T-helper 2 cell treated with Interferon-gamma antibody and Interleukin-4, amounts not matched to agents 5 μg/mL and 100 μg/mL, for 36 hours (primary cell): Measurements from ENCODE around the gene ELK1.
"Not testable (repeated sequence)": the region's sequence is repeated elsewhere in the genome, so short reads cannot be mapped to it uniquely, and the experiment has no call there.

Experiments
- DNase-seq: peaks from one replicate; pipeline ENCODE4 v3.0.0; 2021; ENCODE audit warnings: low spot score
- H3K27ac Mint-ChIP-seq: one replicate; pipeline ENCODE4 v1.8.0; 2021; ENCODE audit warnings: mild to moderate bottlenecking, mixed read lengths
- H3K27me3 Mint-ChIP-seq: one replicate; pipeline ENCODE4 v1.8.0; 2021; ENCODE audit warnings: low read depth, mixed read lengths
- H3K36me3 Mint-ChIP-seq: one replicate; pipeline ENCODE4 v1.8.0; 2021; ENCODE audit warnings: low read depth, mixed read lengths
- H3K4me1 Mint-ChIP-seq: one replicate; pipeline ENCODE4 v1.8.0; 2021; ENCODE audit warnings: low read depth, mixed read lengths
- H3K4me3 Mint-ChIP-seq: one replicate; pipeline ENCODE4 v1.8.0; 2022; ENCODE audit warnings: mild to moderate bottlenecking, moderate library complexity, mixed read lengths
- H3K9me3 Mint-ChIP-seq: one replicate; pipeline ENCODE4 v1.8.0; 2021; ENCODE audit warnings: mixed read lengths

ELK1 gene

GRCh38 chrX:47650164-47651042, at the start of gene ELK1:
ELK1 (minus strand) TSS chrX:47650563; CDS start chrX:47641441, 9,122 bp downstream.
- DNase-seq: peak; percentile 90
- Mint-ChIP-seq H3K9me3 (no peaks in the 10 kb centered on the region), H3K4me1 (peaks cover 33% of the 10 kb centered on the region), H3K4me3 (peak within 1 kb of the TSS; percentile 91), H3K27me3 (no peaks in the 10 kb centered on the region), H3K27ac (peak within 1 kb of the TSS; percentile 94), H3K36me3 (peaks cover 50% of the 10 kb centered on the region)

GRCh38 chrX:47697181-47697580, 46.8 kb upstream of the ELK1 start:
- no peak overlapping the region for H3K27ac Mint-ChIP-seq
- peaks cover 6% of the 10 kb centered on the region for H3K27me3 Mint-ChIP-seq
- H3K9me3 Mint-ChIP-seq: no peaks in the 10 kb centered on the region
- no peaks in the 10 kb centered on the region for H3K4me1 Mint-ChIP-seq
- no peaks in the 10 kb centered on the region for H3K36me3 Mint-ChIP-seq
- DNase-seq: no peak
- no peak overlapping the region for H3K4me3 Mint-ChIP-seq

GRCh38 chrX:47690175-47690574, 39.8 kb upstream of the ELK1 start:
- Mint-ChIP-seq H3K27ac (no peak overlapping the region), H3K9me3 (no peaks in the 10 kb centered on the region), H3K36me3 (no peaks in the 10 kb centered on the region), H3K4me1 (no peaks in the 10 kb centered on the region), H3K27me3 (no peaks in the 10 kb centered on the region), H3K4me3 (no peak overlapping the region)
- DNase-seq: no peak

GRCh38 chrX:47687263-47687662, 36.9 kb upstream of the ELK1 start:
- no peak overlapping the region for H3K4me3 Mint-ChIP-seq
- no peaks in the 10 kb centered on the region for H3K9me3 Mint-ChIP-seq
- H3K36me3 Mint-ChIP-seq: no peaks in the 10 kb centered on the region

GRCh38 chrX:47683829-47684205, 33.5 kb upstream of the ELK1 start:
- Mint-ChIP-seq H3K27me3 (no peaks in the 10 kb centered on the region), H3K9me3 (no peaks in the 10 kb centered on the region), H3K4me1 (no peaks in the 10 kb centered on the region), H3K27ac (no peak overlapping the region), H3K4me3 (no peak overlapping the region), H3K36me3 (no peaks in the 10 kb centered on the region)
- no peak for DNase-seq

More at GRCh38 chrX:47687263-47687662, 36.9 kb upstream of the ELK1 start:
- no peak overlapping the region for H3K27ac Mint-ChIP-seq
- no peaks in the 10 kb centered on the region for H3K4me1 Mint-ChIP-seq
- no peaks in the 10 kb centered on the region for H3K27me3 Mint-ChIP-seq
- DNase-seq: no peak

- Mint-ChIP-seq H3K4me1 (no peaks in the 10 kb centered on the region), H3K9me3 (no peaks in the 10 kb centered on the region), H3K27ac (no peak overlapping the region), H3K4me3 (no peak overlapping the region), H3K36me3 (no peaks in the 10 kb centered on the region), H3K27me3 (no peaks in the 10 kb centered on the region)
- DNase-seq: no peak
Measured at GRCh38 chrX:47683184-47683828, 32.9 kb upstream of the ELK1 start.

- H3K27me3 Mint-ChIP-seq, DNase-seq, H3K36me3 Mint-ChIP-seq, H3K4me1 Mint-ChIP-seq, H3K4me3 Mint-ChIP-seq, H3K27ac Mint-ChIP-seq, H3K9me3 Mint-ChIP-seq: not testable (repeated sequence)
Measured at GRCh38 chrX:47675959-47676859, 25.8 kb upstream of the ELK1 start.

- Mint-ChIP-seq H3K27ac (no peak overlapping the region), H3K27me3 (no peaks in the 10 kb centered on the region), H3K4me1 (peaks cover 2% of the 10 kb centered on the region), H3K36me3 (no peaks in the 10 kb centered on the region), H3K9me3 (no peaks in the 10 kb centered on the region), H3K4me3 (no peak overlapping the region)
- no peak for DNase-seq
Measured at GRCh38 chrX:47674776-47675175, 24.4 kb upstream of the ELK1 start.

- not testable (repeated sequence) for H3K36me3 Mint-ChIP-seq, H3K27ac Mint-ChIP-seq, H3K27me3 Mint-ChIP-seq, DNase-seq, H3K9me3 Mint-ChIP-seq, H3K4me1 Mint-ChIP-seq, H3K4me3 Mint-ChIP-seq
Measured at GRCh38 chrX:47665797-47666196, 15.4 kb upstream of the ELK1 start.

- Mint-ChIP-seq H3K27ac (peak overlapping the region; percentile 4), H3K27me3 (no peaks in the 10 kb centered on the region), H3K4me3 (no peak overlapping the region), H3K4me1 (peaks cover 12% of the 10 kb centered on the region), H3K36me3 (peaks cover 3% of the 10 kb centered on the region), H3K9me3 (no peaks in the 10 kb centered on the region)
- no peak for DNase-seq
Measured at GRCh38 chrX:47664737-47665136, 14.4 kb upstream of the ELK1 start.

GRCh38 chrX:47662144-47662657, 11.8 kb upstream of the ELK1 start:
- Mint-ChIP-seq H3K4me1 (peaks cover 16% of the 10 kb centered on the region), H3K4me3 (peak overlapping the region; percentile 33), H3K36me3 (peaks cover 11% of the 10 kb centered on the region), H3K27ac (peak overlapping the region; percentile 89), H3K9me3 (peaks cover 5% of the 10 kb centered on the region), H3K27me3 (no peaks in the 10 kb centered on the region)
- peak; percentile 71 for DNase-seq

GRCh38 chrX:47661539-47661938, 11.2 kb upstream of the ELK1 start:
- H3K36me3 Mint-ChIP-seq: peaks cover 18% of the 10 kb centered on the region
- no peak overlapping the region for H3K27ac Mint-ChIP-seq
- H3K4me1 Mint-ChIP-seq: peaks cover 16% of the 10 kb centered on the region
- no peak overlapping the region for H3K4me3 Mint-ChIP-seq
- no peak for DNase-seq
- peaks cover 5% of the 10 kb centered on the region for H3K9me3 Mint-ChIP-seq
- H3K27me3 Mint-ChIP-seq: no peaks in the 10 kb centered on the region

- peaks cover 32% of the 10 kb centered on the region for H3K36me3 Mint-ChIP-seq
- H3K27ac Mint-ChIP-seq: peak overlapping the region; percentile 98
- H3K9me3 Mint-ChIP-seq: peaks cover 5% of the 10 kb centered on the region
- H3K4me3 Mint-ChIP-seq: peak overlapping the region; percentile 89
- no peaks in the 10 kb centered on the region for H3K27me3 Mint-ChIP-seq
- DNase-seq: no peak
- H3K4me1 Mint-ChIP-seq: peaks cover 25% of the 10 kb centered on the region
Measured at GRCh38 chrX:47659421-47659726, 9.0 kb upstream of the ELK1 start.
